HepG2 (cell line): ENCODE results near the gene ESAM. TPM values are rescaled to one million over a fixed set of nuclear protein-coding genes. Genes with fewer than 3 reads are reported as not detected.

ENCODE experiments used
- ATF4 ChIP-seq, 2 experiments: fragments of 450-650 bp in 1 of 2; sonication (generic) in 1 of 2; formaldehyde crosslinking; IDR thresholded peaks; 2 replicates each; pipeline versions ENCODE4 v1.5.0 to v1.8.0; 2020 to 2022; ENCODE audit warnings: mild to moderate bottlenecking in 1 of 2, missing genetic modification reagents in 1 of 2
- ATF7 ChIP-seq, 2 experiments: fragments of 450-650 bp in 1 of 2; sonication (generic) in 1 of 2; formaldehyde crosslinking in 1 of 2; IDR thresholded peaks; 2 replicates each; pipeline versions ENCODE4 v1.4.0 to v1.6.1; 2016 to 2020; ENCODE audit warnings: antibody characterized with exemption in 1 of 2, mild to moderate bottlenecking in 1 of 2, missing genetic modification reagents in 1 of 2
- DZIP1 ChIP-seq: sonication (generic); formaldehyde crosslinking; IDR thresholded peaks from 2 replicates; pipeline ENCODE4 v1.5.0; 2020; ENCODE audit warnings: mild to moderate bottlenecking, missing genetic modification reagents
- GMEB1 ChIP-seq: sonication (generic); formaldehyde crosslinking; IDR thresholded peaks from 2 replicates; pipeline ENCODE4 v1.5.1; 2020; ENCODE audit warnings: missing genetic modification reagents, mild to moderate bottlenecking, borderline replicate concordance
- IRF2 ChIP-seq: IDR thresholded peaks from 2 replicates; pipeline ENCODE4 v1.6.1; 2018; ENCODE audit warnings: missing genetic modification reagents, missing compliant biosample characterization
- KDM3A ChIP-seq: IDR thresholded peaks from 2 replicates; pipeline ENCODE4 v1.6.1; 2018; ENCODE audit warnings: low read depth, missing compliant biosample characterization
- NRL ChIP-seq: sonication (generic); formaldehyde crosslinking; IDR thresholded peaks from 2 replicates; pipeline ENCODE4 v1.5.0; 2020; ENCODE audit warnings: missing genetic modification reagents, mild to moderate bottlenecking, moderate library complexity, borderline replicate concordance
- PHF20 ChIP-seq: sonication (generic); formaldehyde crosslinking; IDR thresholded peaks from 2 replicates; pipeline ENCODE4 v1.5.0; 2020; ENCODE audit warnings: mild to moderate bottlenecking, missing genetic modification reagents
- TAF1 ChIP-seq: sonication (generic); formaldehyde crosslinking; IDR thresholded peaks from 2 replicates; pipeline ENCODE4 v1.4.0; 2020; ENCODE audit warnings: missing genetic modification reagents
- ZBTB7A ChIP-seq: sonication (generic); formaldehyde crosslinking; IDR thresholded peaks from 2 replicates; pipeline ENCODE4 v1.8.0; 2022; ENCODE audit warnings: mild to moderate bottlenecking, missing genetic modification reagents
- ZBTB7B ChIP-seq: sonication (generic); formaldehyde crosslinking; IDR thresholded peaks from 2 replicates; pipeline ENCODE4 v1.4.0; 2020; ENCODE audit warnings: missing genetic modification reagents
- ZNF138 ChIP-seq: sonication (generic); formaldehyde crosslinking; IDR thresholded peaks from 2 replicates; pipeline ENCODE4 v1.5.0; 2020; ENCODE audit warnings: mild to moderate bottlenecking, low read depth, missing genetic modification reagents
- ZNF775 ChIP-seq: sonication (generic); formaldehyde crosslinking; IDR thresholded peaks from 2 replicates; pipeline ENCODE4 v1.4.0; 2020; ENCODE audit warnings: missing genetic modification reagents, mild to moderate bottlenecking, moderate library complexity, borderline replicate concordance
- ZSCAN29 ChIP-seq: sonication (generic); formaldehyde crosslinking; conservative IDR thresholded peaks from 2 replicates; pipeline ENCODE4 v1.4.0; 2020; ENCODE audit warnings: mild to moderate bottlenecking, missing genetic modification reagents
- polyA plus RNA-seq, 8 experiments: library from polyadenylated mRNA; depleted of rRNA in 3 of 8; stranded (reverse) in 7 of 8; unstranded in 1 of 8; fragments of >200 nt; fragmentation: Illumina TruSeq in 4 of 8; extraction: Trizol in 4 of 8; gene quantifications; 2 replicates each; pipeline versions ENCODE4 v1.2.1 to v1.2.3, GENCODE V29; 2011 to 2016; ENCODE audit warnings: low read depth in 4 of 8, missing spikeins in 1 of 8, mixed read lengths in 1 of 8; ENCODE audit not compliant: insufficient read depth in 1 of 8
- total RNA-seq, 5 experiments: library from RNA; depleted of rRNA; stranded (reverse); fragments of >200 nt; fragmentation: Illumina TruSeq; extraction: Trizol; gene quantifications; 2 replicates each; pipeline ENCODE4 v1.2.3, GENCODE V29; 2016; ENCODE audit warnings: low read depth in 1 of 5
- TF ChIP-seq, protein P1 (sequence below): sonication (generic); formaldehyde crosslinking; IDR thresholded peaks from 2 replicates; pipeline ENCODE4 v1.8.0; 2022; ENCODE audit warnings: missing genetic modification reagents, mild to moderate bottlenecking, moderate library complexity, borderline replicate concordance
- TF ChIP-seq, protein P2 (sequence below): sonication (generic); formaldehyde crosslinking; IDR thresholded peaks from 2 replicates; pipeline ENCODE4 v1.5.1; 2020; ENCODE audit warnings: mild to moderate bottlenecking, missing genetic modification reagents, moderate library complexity

Gene ESAM
- total and polyA plus RNA-seq, 2 of the 13 experiments (the other 11 are each of a cell fraction or from before 2014, with no cell fraction given) = 1.2 to 6.8 TPM

DNA sequence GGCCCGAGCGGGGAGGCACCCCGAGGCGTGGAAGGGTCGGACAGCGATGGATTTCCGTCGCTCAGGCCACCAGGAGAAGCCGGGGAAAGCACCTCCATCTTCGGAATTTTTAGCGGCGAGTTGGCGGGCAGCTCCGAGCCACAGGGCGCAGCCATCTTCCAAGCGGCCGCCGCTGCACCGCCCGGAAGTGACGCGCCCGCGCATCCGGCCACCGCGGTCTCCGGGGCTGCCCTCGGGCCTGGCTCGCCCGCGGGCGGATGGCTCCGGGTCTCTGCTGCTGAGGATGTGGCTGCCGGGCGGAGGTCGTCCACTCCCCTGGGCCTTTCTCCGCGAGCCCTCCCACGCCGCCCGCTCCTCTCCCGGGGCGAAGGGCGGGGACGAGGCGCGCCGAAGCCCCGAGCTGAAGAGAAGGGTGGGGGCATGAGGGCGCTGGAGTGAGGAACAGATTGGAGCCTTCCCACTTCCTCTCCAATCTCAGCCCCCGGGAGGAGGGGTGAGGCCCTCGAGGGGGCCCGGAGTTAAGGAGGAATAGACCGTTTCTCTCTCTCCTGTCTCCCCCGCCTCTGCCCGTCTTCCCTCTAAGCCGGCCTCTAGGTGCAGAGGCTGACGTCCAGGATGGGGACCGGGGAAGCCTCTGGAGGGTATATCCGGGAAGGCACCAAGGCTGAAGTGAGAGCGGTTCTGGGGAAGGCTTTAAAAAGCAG, 38.3 kb upstream of the ESAM start, which contains the start of gene MSANTD2 (continued):
- TF ChIP-seq ATF7 (IDR thresholded peaks at IDR 0.05) (no peak), ATF7 (CRISPR knock-in tag; IDR thresholded peaks at IDR 0.05) (peak; percentile 55; the same call in 1 of the 2 replicates), PHF20 (CRISPR knock-in tag) (peak; percentile 88), ZBTB7B (0 out of 2 replicates have a peak, but pooled peaks have one; percentile 43), ATF4 (CRISPR knock-in tag; IDR thresholded peaks at IDR 0.05) (no peak), KDM3A (peak; percentile 49; the same call in 1 of the 2 replicates), TAF1 (peak; percentile 80), DZIP1 (CRISPR knock-in tag) (no peak; the same call in 1 of the 2 replicates), NRL (peak; percentile 83), ZNF775 (CRISPR knock-in tag) (0 out of 2 replicates have a peak, but pooled peaks have one; percentile 77), ZBTB7A (CRISPR knock-in tag) (peak; percentile 68; the same call in 1 of the 2 replicates), GMEB1 (CRISPR knock-in tag) (peak; percentile 67), ZNF138 (CRISPR knock-in tag) (peak; percentile 60; the same call in 1 of the 2 replicates), ZSCAN29 (CRISPR knock-in tag) (peak; percentile 64; the same call in 1 of the 2 replicates), IRF2 (CRISPR knock-in tag) (peak; percentile 62; the same call in 1 of the 2 replicates)
- TF ChIP-seq, protein P1, sequence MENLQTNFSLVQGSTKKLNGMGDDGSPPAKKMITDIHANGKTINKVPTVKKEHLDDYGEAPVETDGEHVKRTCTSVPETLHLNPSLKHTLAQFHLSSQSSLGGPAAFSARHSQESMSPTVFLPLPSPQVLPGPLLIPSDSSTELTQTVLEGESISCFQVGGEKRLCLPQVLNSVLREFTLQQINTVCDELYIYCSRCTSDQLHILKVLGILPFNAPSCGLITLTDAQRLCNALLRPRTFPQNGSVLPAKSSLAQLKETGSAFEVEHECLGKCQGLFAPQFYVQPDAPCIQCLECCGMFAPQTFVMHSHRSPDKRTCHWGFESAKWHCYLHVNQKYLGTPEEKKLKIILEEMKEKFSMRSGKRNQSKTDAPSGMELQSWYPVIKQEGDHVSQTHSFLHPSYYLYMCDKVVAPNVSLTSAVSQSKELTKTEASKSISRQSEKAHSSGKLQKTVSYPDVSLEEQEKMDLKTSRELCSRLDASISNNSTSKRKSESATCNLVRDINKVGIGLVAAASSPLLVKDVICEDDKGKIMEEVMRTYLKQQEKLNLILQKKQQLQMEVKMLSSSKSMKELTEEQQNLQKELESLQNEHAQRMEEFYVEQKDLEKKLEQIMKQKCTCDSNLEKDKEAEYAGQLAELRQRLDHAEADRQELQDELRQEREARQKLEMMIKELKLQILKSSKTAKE (CRISPR knock-in tag) = no peak
- TF ChIP-seq, protein P2, sequence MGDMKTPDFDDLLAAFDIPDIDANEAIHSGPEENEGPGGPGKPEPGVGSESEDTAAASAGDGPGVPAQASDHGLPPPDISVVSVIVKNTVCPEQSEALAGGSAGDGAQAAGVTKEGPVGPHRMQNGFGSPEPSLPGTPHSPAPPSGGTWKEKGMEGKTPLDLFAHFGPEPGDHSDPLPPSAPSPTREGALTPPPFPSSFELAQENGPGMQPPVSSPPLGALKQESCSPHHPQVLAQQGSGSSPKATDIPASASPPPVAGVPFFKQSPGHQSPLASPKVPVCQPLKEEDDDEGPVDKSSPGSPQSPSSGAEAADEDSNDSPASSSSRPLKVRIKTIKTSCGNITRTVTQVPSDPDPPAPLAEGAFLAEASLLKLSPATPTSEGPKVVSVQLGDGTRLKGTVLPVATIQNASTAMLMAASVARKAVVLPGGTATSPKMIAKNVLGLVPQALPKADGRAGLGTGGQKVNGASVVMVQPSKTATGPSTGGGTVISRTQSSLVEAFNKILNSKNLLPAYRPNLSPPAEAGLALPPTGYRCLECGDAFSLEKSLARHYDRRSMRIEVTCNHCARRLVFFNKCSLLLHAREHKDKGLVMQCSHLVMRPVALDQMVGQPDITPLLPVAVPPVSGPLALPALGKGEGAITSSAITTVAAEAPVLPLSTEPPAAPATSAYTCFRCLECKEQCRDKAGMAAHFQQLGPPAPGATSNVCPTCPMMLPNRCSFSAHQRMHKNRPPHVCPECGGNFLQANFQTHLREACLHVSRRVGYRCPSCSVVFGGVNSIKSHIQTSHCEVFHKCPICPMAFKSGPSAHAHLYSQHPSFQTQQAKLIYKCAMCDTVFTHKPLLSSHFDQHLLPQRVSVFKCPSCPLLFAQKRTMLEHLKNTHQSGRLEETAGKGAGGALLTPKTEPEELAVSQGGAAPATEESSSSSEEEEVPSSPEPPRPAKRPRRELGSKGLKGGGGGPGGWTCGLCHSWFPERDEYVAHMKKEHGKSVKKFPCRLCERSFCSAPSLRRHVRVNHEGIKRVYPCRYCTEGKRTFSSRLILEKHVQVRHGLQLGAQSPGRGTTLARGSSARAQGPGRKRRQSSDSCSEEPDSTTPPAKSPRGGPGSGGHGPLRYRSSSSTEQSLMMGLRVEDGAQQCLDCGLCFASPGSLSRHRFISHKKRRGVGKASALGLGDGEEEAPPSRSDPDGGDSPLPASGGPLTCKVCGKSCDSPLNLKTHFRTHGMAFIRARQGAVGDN (CRISPR knock-in tag) = peak; percentile 91
